Measurements from ENCODE around the gene COL4A4.

COL4A4 gene

GRCh38 chr2:226971084-226971483 lies 192.9 kb downstream of the COL4A4 start:
- H3K9ac ChIP-seq (ENCODE audit: low read length): peak overlapping the region; percentile 51
- no peak for TF ChIP-seq EZH2phosphoT487 (conservative IDR thresholded peaks at IDR 0.05; ENCODE audit: low read length)
- TF ChIP-seq, protein P1, sequence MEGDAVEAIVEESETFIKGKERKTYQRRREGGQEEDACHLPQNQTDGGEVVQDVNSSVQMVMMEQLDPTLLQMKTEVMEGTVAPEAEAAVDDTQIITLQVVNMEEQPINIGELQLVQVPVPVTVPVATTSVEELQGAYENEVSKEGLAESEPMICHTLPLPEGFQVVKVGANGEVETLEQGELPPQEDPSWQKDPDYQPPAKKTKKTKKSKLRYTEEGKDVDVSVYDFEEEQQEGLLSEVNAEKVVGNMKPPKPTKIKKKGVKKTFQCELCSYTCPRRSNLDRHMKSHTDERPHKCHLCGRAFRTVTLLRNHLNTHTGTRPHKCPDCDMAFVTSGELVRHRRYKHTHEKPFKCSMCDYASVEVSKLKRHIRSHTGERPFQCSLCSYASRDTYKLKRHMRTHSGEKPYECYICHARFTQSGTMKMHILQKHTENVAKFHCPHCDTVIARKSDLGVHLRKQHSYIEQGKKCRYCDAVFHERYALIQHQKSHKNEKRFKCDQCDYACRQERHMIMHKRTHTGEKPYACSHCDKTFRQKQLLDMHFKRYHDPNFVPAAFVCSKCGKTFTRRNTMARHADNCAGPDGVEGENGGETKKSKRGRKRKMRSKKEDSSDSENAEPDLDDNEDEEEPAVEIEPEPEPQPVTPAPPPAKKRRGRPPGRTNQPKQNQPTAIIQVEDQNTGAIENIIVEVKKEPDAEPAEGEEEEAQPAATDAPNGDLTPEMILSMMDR (IDR thresholded peaks at IDR 0.05; ENCODE audit: insufficient read depth, low read length, poor library complexity, severe bottlenecking): no peak
- no peak overlapping the region for H2AFZ ChIP-seq (ENCODE audit: low read depth, low read length, severe bottlenecking)
- H3K36me3 ChIP-seq (ENCODE audit: low read length): no peaks in the 10 kb centered on the region
- H3K79me2 ChIP-seq (ENCODE audit: insufficient read depth, low read length): peaks cover 3% of the 10 kb centered on the region; the same call in 1 of the 2 replicates
- H3K4me3 ChIP-seq (ENCODE audit: insufficient read depth, low read length, poor library complexity, severe bottlenecking): peak overlapping the region; percentile 44
- no peaks in the 10 kb centered on the region for H4K20me1 ChIP-seq (ENCODE audit: low read depth, low read length)
- no peaks in the 10 kb centered on the region for H3K27me3 ChIP-seq (ENCODE audit: low read length)
- peak overlapping the region; percentile 97 for H3K27ac ChIP-seq (ENCODE audit: low read depth, low read length)
- no peaks in the 10 kb centered on the region for H3K9me2 ChIP-seq (replicated peaks; ENCODE audit: insufficient read depth, low read length)
- peak overlapping the region; percentile 93 for H3K4me2 ChIP-seq (ENCODE audit: low read depth, low read length, poor library complexity, severe bottlenecking)
- H3F3A ChIP-seq (ENCODE audit: insufficient read depth): peaks cover 39% of the 10 kb centered on the region
- H3K9me3 ChIP-seq (ENCODE audit: insufficient read depth, low read length): no peaks in the 10 kb centered on the region

DNA sequence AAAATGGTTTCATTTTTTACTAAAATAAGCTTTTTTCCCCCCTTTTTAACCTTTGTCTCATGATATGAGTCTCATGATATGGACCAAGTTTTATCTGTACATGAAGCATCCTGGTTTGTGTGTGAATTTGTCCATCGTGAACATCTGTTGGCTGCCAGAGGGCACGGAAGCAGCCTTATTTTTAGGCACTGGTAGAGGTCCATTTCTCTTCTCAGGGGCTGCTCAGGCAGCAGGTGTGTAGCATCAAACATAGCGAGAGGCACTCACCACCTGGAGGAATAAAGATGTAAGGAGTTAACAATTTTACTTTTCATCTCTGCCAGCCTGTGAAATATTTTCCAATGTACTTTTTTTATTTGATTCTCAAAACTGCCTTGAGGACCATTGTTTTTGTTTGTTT lies 193.6 kb downstream of the COL4A4 start:
- Histone ChIP-seq H3K36me3 (ENCODE audit: low read length) (no peaks in the 10 kb centered on the region), H3K9ac (ENCODE audit: low read length) (peak overlapping the region; percentile 51), H3K4me3 (ENCODE audit: insufficient read depth, low read length, poor library complexity, severe bottlenecking) (peak overlapping the region; percentile 44), H3K4me2 (ENCODE audit: low read depth, low read length, poor library complexity, severe bottlenecking) (peak overlapping the region; percentile 93), H3K9me2 (replicated peaks; ENCODE audit: insufficient read depth, low read length) (no peaks in the 10 kb centered on the region), H2AFZ (ENCODE audit: low read depth, low read length, severe bottlenecking) (no peak overlapping the region), H3K79me2 (ENCODE audit: insufficient read depth, low read length) (peaks cover 3% of the 10 kb centered on the region; the same call in 1 of the 2 replicates), H3F3A (ENCODE audit: insufficient read depth) (peaks cover 39% of the 10 kb centered on the region), H3K9me3 (ENCODE audit: insufficient read depth, low read length) (no peaks in the 10 kb centered on the region), H4K20me1 (ENCODE audit: low read depth, low read length) (no peaks in the 10 kb centered on the region), H3K27ac (ENCODE audit: low read depth, low read length) (peak overlapping the region; percentile 97), H3K27me3 (ENCODE audit: low read length) (no peaks in the 10 kb centered on the region)
- TF ChIP-seq, protein P1 (IDR thresholded peaks at IDR 0.05; ENCODE audit: insufficient read depth, low read length, poor library complexity, severe bottlenecking): no peak
- no peak for TF ChIP-seq EZH2phosphoT487 (conservative IDR thresholded peaks at IDR 0.05; ENCODE audit: low read length)

GRCh38 chr2:226969417-226970080 lies 194.5 kb downstream of the COL4A4 start:
- Histone ChIP-seq H3K36me3 (ENCODE audit: low read length) (no peaks in the 10 kb centered on the region), H4K20me1 (ENCODE audit: low read depth, low read length) (no peaks in the 10 kb centered on the region), H3K9me3 (ENCODE audit: insufficient read depth, low read length) (no peaks in the 10 kb centered on the region), H2AFZ (ENCODE audit: low read depth, low read length, severe bottlenecking) (no peak overlapping the region), H3K9ac (ENCODE audit: low read length) (peak overlapping the region; percentile 51), H3K27ac (ENCODE audit: low read depth, low read length) (peak overlapping the region; percentile 97), H3K27me3 (ENCODE audit: low read length) (no peaks in the 10 kb centered on the region), H3K4me3 (ENCODE audit: insufficient read depth, low read length, poor library complexity, severe bottlenecking) (peak overlapping the region; percentile 44), H3K79me2 (ENCODE audit: insufficient read depth, low read length) (peaks cover 3% of the 10 kb centered on the region; the same call in 1 of the 2 replicates), H3K4me2 (ENCODE audit: low read depth, low read length, poor library complexity, severe bottlenecking) (peak overlapping the region; percentile 93), H3F3A (ENCODE audit: insufficient read depth) (peaks cover 39% of the 10 kb centered on the region), H3K9me2 (replicated peaks; ENCODE audit: insufficient read depth, low read length) (no peaks in the 10 kb centered on the region)
- TF ChIP-seq, protein P1 (IDR thresholded peaks at IDR 0.05; ENCODE audit: insufficient read depth, low read length, poor library complexity, severe bottlenecking): no peak
- TF ChIP-seq EZH2phosphoT487 (conservative IDR thresholded peaks at IDR 0.05; ENCODE audit: low read length): no peak

All from SU-DHL-6 (cell line).